Stimulated activated CD8-positive, alpha-beta memory T cell treated with anti-CD3 and anti-CD28 coated beads, Interleukin-2, amount 100 ng/mL, for 1 hour (primary cell): Measurements from ENCODE around the gene MTERF4.

Experiments used
- DNase-seq, 2 donors: peaks; one replicate each; pipeline ENCODE4 v3.0.0-alpha.2; 2020; ENCODE audit warnings: low read depth in 2 of 2

MTERF4 gene

DNA sequence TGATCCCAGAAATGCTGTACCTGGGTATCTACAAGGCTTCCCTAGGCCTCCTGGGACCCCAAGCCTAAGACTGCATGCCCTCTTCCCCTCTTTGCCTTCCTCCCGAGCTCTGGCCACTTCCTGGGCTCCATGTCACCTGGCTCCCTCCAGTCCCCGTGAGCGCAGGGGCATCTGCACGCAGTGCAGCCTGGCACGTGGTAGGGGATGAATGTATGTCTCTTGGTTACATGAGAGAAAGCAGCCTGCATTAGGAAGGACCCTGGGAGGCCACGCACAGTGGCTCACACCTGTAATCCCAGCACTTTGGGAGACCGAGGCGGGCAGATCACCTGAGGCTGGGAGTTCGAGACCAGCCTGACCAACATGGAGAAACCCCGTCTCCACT is 31.3 kb upstream of the MTERF4 start:
- no peak for DNase-seq

DNA sequence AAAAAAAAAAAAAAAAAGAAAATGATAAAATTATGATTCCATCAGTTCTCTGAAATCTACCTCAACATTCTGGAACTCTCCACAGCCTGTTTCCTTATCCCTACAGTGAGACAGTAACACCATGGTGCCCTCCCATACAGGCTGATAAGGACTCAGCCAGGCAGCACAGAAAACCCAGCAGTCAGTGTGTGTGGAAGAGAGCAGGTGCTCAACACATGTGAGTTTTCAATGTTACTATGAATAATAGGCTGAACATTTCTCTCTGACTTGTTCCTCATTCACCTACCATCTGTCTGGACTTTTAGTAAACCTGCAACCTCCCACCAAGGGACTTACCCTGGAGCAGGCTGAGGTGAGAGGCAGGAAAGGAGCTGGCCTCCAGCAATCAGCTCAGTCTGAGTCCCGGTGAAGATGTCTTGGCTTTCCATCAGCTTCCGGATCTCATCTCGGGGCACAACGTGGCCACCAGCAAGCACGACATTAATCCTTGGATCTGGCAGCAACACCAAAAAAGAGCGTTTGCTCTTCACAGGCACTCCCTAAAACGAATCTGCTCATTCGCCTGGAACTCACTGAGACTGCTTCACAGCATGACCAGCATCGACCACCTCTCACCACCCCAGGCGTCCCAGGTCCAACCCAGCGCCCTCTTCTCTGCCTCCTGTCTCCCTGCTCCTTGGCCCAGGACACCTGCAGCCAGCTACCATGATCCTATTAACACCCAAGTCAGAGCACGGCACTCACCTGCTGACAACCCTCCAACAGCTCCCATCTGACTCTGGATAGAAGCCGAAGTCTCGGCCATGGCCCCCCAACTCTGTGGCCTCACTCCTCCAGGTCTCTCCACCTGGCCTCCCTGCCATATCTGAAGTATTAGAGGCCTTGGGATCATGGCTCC is 30.7 kb upstream of the MTERF4 start:
- no peak for DNase-seq

DNA sequence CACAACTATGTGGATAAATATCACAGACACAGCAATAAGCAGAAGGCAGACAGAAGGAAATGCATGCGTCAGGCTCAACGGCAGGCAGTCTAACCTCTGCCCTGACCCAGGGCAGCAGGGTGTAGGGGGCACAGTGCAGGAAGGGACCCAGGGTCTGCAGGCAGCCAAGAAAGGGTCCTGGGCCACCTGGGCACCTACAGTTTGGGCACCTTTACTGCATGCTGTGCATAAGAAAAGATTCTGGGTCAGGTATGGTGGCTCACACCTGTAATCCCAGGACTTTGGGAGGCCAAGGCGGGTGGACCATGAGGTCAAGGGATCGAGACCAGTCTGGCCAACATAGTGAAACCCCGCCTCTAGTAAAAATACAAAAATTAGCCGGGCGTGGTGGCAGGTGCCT is 29.4 kb upstream of the MTERF4 start:
- DNase-seq, result no peak

DNA sequence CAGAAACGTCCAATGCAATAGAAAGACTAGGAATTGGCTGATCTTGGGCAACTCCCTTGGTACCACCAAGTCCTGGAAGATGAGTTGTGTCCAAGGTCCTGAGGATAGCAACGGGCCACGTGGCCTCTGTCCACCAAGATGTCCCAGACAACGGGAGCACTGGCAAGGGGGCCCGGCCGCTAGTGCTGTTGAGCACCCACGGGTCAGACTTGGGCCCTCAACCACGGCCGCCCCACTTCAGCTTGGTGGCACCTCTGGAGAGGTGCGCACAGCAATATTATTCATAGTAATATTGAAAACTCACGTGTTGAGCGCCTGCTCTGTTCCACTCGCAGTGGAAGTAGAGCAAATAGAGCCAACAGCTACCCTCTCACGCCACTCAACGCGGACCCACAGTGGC is 28.2 kb upstream of the MTERF4 start:
- DNase-seq, result no peak

DNA sequence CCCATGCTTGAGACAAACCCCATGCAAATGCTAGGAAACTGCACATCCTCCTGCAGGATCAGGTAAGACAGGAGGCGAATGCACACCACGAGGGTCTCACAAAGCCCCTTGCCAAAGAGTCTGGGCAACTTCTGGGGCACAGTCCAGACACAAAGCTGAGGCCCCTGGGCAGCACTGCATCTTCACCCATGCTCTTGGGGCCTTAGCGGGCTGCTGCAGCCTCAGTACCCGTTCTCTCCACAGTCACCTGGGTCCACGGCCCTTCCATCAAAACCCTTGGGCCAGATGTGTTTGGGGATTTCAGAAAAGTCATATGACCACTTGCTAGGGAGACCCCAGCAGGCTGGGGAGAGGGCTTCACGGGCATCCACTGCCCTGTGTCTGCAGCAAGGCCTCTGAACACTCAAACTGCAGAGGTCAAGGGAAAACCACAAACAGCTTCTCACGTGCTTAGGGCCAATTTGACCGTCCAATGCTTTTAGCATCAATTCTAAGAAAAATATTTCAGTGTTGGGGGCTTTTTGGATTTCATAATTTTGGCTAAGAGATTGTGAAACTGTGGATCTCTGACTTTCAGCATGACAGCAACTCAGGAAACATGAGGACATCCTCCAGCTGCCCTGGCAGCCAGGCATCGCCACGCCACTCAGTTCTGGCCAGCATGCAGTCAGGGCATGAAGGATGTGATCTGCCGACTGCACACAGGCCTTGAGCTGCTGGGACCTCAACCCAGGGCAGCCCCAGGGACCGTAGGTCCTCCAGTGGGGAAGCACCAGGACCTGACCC is 27.2 kb upstream of the MTERF4 start:
- no peak for DNase-seq

DNA sequence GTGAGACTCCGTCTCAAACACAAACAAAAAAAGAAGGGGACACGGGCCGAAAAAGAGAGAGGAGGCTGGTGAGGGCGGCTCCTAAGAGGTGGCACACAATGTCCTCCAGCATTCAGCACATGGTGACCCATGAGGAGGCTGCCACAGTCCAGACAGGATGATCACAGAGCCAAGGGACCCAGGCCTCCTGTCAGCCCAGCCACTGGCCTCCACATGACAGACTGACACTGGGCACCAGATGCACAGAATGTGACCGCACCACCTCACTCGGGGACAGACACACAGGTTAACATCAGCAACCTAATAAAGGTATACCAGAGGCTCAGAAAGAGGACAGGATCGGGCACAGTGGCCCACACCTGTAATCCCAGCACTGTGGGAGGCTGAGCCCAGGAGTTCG is 26.2 kb upstream of the MTERF4 start:
- DNase-seq, result no peak

DNA sequence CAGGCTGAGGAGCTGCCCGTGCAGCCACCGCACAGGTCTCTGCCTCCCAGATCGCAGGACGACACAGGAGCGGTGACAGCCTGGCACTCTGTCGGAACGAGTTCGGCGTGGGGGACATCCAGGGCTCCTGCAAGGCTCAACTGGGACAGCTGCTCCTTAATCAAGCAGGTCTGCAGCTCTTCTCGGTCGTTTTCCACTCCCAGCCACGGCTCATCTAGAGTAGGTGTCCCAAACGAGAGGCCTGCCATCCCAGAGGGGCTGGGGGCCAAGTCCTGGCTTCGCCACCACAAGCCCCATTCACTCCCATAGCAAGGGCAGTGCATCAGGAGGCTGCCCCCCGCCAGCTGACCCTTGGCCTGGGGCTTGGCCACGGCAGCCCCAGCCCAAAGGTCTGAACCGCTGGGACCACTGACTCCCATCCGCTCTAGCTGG is 24.7 kb upstream of the MTERF4 start:
- no peak for DNase-seq

DNA sequence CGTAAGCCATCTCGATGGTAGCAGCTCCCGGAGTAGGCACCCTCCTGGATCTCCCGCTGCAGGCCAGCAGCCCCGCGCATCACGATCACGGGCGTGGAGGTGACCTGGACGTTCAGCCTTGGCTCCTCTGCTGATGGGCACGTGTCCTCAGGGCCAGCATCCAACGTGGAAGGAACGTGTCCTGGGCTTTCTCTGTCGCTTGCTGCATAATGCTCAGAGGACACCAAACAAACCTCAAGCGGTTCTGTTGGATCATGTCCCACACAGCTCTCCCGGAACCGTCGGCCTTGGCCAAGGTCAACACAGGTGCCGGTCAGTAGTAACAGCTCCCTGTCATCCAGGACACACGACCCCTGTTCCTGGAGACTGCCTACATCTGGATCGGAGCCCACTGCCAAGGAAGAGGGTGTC is 24.1 kb upstream of the MTERF4 start:
- DNase-seq, result no peak

DNA sequence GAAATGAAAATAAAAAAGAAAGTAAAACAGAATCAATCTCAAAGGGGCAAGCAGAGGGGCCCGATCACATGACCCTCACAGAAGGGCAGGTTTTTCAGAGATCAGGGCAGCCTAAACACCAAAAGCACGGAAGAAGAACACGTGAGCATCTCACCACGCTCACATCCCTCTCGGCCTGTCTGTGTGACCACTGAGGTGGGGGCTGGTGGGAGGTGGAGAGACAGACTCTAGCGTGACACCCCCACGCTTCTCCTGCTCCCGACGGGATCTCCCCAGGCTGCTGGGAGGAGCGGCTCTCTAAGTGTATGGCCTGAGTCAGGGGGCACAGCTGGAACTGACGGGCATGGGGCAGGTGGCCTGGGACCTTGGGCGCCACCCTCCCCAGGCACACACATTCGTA is 23.5 kb upstream of the MTERF4 start:
- DNase-seq, result no peak

DNA sequence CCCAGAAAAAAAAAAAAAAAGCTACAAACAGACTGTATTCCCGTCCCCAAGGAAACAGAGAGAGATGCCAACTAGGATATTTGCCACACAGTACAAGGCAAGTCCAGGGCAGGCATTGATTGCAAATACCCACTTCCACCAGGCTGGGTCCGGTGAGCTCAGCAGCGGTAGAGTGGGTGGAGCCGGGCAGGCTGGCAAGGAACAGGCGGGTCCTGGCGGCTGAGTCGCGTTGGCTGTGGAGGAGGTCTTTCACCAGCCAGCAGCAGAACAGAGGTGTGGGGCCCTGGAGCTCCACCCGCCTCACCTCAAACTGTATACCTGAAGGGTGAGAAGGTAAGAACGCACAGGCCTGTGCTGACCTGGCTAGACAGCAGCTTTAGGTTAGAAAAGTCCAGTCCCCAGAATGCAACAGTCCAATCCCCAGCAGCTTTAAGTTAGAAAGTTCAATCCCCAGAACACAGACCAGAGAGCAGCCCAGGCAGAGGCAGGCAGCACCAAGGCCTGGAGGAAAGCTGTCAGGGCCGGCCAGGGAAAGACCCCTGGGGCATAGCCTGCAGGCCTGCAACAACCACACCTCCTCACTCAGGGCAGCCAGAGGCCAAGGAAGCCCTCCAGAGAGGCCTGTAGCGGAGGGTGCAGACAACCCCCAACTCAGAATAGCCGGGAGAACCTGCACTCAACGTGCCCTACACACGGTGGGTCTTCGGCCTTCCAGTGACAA is 21.9 kb upstream of the MTERF4 start:
- peak in 1 of 2 donors; percentile 27 for DNase-seq

DNA sequence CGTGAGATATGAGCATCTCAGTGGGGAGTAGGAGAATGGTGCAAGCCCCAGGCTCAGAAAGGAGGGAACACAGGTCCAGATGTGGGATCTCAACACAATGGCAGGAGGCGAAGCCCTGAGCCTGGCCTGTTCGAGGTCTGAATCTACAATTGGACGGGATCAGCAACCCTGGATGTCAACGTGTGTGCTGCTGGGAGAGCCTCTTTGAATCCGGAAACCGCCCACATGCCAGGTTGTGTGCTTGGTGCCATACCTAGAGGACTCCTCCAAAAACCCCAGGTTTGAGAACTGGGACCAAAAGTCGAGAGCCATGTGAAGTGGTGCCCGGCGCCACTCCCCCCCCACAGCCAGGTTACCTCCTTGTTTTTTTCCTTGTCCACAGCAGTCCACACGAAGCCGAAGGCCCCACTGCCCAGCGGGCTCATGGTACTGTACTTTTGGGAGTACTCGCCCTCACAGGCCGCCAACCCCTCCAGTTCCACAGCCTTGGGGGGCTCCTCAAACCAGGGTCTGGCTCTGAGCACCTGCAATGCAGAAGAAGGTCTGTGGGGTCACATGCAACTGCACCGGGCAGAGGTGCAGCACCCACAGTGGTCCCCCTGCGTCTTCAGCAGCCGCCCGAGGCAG is 20.4 kb upstream of the MTERF4 start:
- no peak for DNase-seq

DNA sequence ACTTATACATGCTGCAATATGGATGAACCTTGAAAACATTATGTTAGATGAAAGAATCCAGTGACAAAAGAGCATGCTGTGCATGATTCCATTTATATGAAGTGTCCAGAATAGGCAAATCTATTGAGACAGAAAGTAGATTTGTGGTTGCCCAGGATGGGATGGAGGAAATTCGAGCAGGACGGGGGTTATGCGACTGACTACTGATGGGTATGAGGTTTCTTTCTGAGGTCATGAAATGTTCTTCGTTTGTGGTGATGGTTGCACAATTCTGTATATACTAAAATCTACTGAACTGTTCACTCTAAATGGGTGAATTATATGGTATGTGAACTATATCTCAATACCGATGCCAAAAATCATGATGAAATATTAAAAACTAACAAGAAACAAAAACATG is 18.9 kb upstream of the MTERF4 start:
- DNase-seq, result no peak

DNA sequence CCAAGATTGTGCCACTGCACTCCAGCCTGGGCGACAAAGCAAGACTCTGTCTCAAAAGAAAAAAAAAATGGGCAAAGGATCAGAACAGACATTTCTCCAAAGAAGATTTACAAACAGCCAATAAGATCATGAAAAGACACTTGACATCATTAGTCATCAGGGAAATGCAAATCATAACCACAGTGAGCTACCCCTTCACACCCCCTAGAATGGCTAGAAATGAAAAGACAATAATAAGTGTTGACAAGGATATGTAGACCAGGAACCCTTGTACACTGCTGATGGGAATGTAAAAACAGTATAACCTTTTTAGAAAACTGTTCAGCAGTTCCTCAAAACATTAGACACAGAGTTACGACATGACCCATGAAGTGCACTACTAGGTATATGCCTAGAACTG is 18.4 kb upstream of the MTERF4 start:
- no peak for DNase-seq

DNA sequence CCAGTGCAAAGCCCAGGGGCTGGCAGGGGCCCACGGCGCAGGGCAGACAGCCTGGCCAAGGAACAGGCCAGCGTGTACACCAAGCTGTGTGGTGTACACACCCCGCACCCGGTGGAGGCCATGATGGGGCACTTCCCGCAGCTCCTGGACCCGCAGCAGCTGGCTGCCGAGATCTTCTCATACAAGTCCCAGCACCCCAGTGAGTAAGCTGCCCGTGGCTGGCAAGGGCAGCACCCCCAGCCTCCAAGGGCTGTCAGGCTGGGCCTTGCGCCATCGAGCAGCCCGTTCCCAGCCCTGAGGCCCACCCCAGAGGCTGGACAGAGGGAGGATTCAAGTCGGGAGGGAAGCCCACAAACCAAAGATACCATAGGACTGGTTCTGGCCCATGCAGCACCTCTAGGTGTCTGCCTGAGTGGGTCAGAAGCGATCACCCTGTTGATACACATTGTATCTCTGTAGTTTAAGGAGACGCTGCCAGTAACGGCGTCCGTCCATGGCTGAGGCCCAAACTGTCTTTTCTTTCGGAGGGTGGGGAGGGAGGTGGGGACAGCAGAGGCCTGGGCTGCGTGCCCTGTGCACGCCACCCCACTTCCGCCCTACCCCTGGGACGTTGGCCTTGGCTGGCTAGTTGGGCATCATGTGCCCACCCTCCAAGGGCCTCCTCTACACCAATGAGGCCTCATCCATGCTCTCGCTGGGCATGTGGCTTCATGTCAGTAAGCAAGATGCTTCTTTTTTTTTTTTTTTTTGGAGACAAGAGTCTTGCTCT is 16.8 kb upstream of the MTERF4 start:
- DNase-seq, result no peak

DNA sequence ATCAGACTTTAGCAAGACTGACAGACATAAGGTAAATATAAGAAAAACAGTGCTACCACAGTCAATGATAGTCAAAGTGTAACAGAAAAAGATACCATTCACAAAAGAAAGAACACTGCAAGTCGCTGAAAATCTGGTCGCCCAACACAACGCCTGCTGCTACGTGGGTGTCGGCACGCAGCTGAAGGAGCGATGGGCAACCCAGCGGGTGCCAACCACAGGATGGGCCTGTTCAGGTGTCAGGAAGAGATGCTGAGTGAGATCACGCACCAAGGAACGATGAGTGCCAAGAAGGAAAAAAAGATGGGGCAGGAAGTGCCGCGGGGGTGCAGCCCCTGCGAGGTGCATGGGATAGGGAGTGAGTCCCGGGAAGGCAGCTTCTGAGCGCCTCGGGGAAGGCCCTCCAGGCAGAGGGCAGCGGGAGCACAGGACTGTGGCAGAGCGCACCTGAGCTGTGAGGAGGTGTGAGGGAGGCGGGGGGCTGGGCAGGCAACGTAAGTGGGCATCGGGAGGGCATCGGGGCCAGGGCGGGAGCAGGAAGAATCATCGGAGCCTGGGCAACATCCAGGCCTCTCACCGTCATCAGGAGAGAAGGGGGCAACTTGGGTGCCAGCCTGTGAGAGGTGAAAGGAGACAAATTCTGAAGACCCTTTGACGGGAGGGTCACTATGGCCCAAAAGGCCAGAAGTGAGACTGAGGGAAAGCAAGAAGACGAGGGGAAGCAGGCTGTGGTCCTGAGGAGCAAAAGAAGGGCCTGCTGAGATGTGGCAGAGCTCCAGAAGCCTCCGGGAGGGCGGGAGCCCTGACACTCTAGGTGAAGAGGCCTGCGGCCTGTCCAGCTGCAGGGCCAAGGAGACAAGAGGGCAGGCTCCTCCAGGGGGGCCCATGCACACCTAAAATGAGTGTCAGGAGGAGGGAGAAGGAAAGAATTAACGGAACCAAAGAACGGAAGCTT is 14.8 kb upstream of the MTERF4 start:
- DNase-seq, result no peak

DNA sequence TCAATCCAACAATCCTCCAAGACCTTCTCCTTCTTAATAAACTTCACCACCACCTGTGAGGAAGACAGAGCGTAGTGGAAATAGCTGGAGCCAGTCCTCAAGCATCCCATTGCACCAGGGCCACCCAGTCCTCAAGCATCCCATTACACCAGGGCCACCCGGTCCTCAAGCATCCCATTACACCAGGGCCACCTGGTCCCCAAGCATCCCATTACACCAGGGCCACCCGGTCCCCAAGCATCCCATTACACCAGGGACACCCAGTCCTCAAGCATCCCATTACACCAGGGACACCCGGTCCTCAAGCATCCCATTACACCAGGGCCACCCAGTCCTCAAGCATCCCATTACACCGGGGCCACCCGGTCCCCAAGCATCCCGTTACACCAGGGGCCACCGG is 13.3 kb upstream of the MTERF4 start:
- DNase-seq, result no peak

DNA sequence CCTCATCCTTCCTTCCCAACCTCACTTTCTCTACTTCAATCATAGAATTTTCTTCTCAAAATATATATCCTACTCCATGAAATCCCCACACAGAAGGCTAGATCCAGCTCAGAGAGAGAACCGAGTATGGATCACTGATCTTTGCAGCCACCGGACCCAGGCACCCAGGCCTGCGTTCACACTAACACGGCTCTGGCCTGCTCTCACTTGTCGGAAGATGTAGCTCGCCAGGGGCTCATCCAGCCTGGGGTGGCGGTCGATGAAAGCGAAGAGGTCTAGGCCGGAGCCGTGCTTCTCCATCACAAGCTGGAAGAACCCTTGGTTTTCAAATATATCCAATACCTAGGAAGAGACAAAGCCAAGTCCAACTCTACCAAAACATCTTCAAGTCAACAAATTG is 12.7 kb upstream of the MTERF4 start:
- no peak for DNase-seq

DNA sequence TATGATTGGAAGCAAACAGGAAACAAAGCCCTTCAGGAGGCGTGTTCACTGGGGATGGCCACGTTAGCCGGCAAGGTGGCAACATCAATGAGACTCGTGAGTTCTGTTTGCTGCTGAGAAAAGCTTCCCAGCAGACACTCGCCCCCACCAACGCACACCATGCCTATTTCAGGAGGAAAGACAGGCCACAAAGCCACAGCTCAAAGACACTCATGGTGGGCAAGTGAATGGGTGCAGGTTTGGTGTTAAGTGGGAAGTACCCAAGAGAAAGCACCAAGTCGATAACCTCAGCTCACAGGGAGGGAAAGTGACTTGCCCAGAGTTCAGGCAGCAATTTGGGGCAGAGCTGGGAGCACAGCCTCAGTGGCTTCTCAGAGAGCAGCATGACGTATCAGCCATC is 10.5 kb upstream of the MTERF4 start:
- DNase-seq, result no peak

DNA sequence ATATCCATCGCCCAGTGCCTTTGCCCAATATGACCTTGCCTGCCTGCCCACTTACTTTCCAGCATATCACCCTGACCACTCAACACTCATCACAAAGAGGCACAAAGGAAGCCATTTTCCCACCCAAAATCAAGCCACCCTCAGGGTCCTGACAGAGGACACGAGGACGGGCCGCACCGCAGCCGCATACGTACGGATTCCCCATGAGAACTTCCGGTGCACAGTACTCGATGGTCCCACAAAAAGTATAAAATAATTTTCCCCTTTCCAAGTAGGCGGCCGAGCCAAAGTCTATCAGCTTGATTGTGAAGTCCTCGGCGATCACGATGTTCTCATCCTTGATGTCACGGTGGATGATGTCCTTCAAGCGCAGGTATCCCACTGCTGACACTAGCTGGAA is 10.0 kb upstream of the MTERF4 start:
- DNase-seq, result no peak

DNA sequence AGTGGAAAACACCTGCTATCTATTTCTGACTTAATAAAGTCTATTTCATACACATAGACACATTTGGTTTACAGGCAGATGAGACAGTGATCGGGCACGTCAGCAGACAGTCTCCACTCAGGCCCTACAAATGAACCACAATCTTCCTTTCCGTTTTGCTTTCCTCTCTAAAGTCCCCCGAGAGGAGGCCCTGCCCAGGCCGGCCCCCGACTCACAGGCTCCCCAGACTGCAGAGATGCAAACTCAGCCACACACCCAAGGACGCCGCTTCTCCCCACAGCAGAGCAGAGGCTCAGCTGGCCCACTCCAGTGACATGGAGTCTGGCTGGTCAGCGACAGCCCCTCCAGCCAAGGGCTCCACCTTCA is 9.3 kb upstream of the MTERF4 start:
- DNase-seq, result no peak
